ENCODE results near the gene CSRP1.
"Not testable (repeated sequence)": the region's sequence is repeated elsewhere in the genome, so short reads cannot be mapped to it uniquely, and the experiment has no call there.

Gene CSRP1

DNA sequence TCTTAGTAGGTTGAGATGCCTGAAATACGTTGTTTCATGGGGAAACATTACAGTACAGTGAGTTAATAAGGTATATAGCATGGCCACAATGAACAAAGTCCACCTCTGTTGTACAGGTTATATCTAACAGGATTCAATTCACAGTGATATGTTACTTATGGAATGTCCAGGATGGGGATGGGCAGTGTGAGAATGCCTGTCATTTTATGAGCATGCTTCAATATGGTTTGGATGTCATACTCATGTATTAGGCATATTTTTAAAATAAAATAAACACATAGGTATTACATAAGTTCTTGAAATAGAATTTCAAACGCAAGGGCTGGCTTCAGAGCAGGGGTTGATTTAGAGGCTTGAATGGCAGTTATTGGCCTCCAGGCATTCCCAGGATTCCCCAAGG lies 31.8 kb downstream of the CSRP1 start:
- no peak overlapping the region for H3K4me3 ChIP-seq (ENCODE audit: low read length)
- H3K79me2 ChIP-seq (ENCODE audit: control insufficient read depth, low read length): no peaks in the 10 kb centered on the region
- H3K4me2 ChIP-seq (ENCODE audit: low read length): no peak overlapping the region
- H3K36me3 ChIP-seq (ENCODE audit: control insufficient read depth, low read length): no peaks in the 10 kb centered on the region
- H3K27ac ChIP-seq (ENCODE audit: low read depth, low read length): no peak overlapping the region
- H4K20me1 ChIP-seq (ENCODE audit: control insufficient read depth, insufficient read depth, low read depth, low read length): no peaks in the 10 kb centered on the region
- H3K9me2 ChIP-seq (replicated peaks; ENCODE audit: control insufficient read depth, low read length): no peaks in the 10 kb centered on the region
- H3K27me3 ChIP-seq (ENCODE audit: control insufficient read depth, low read length): peaks cover 25% of the 10 kb centered on the region
- no peak for TF ChIP-seq CTCF (IDR thresholded peaks at IDR 0.05; ENCODE audit: low read depth, low read length, poor library complexity, severe bottlenecking)
- TF ChIP-seq EZH2phosphoT487 (IDR thresholded peaks at IDR 0.05; ENCODE audit: borderline replicate concordance, low read length): no peak
- H3K9me3 ChIP-seq (ENCODE audit: control insufficient read depth, insufficient read depth, low read length): no peaks in the 10 kb centered on the region
- peaks cover 8% of the 10 kb centered on the region for H3K4me1 ChIP-seq (ENCODE audit: control insufficient read depth, low read length)
- H3F3A ChIP-seq (ENCODE audit: control insufficient read depth, insufficient read depth): peaks cover 6% of the 10 kb centered on the region

- Histone ChIP-seq H3K9me3 (ENCODE audit: control insufficient read depth, insufficient read depth, low read length) (no peaks in the 10 kb centered on the region), H4K20me1 (ENCODE audit: control insufficient read depth, insufficient read depth, low read depth, low read length) (no peaks in the 10 kb centered on the region), H3K27me3 (ENCODE audit: control insufficient read depth, low read length) (peaks cover 43% of the 10 kb centered on the region), H3K4me2 (ENCODE audit: low read length) (no peak overlapping the region), H3K4me3 (ENCODE audit: low read length) (no peak overlapping the region), H3K36me3 (ENCODE audit: control insufficient read depth, low read length) (no peaks in the 10 kb centered on the region), H3K79me2 (ENCODE audit: control insufficient read depth, low read length) (no peaks in the 10 kb centered on the region), H3K27ac (ENCODE audit: low read depth, low read length) (no peak overlapping the region), H3K4me1 (ENCODE audit: control insufficient read depth, low read length) (no peaks in the 10 kb centered on the region), H3K9me2 (replicated peaks; ENCODE audit: control insufficient read depth, low read length) (no peaks in the 10 kb centered on the region), H3F3A (ENCODE audit: control insufficient read depth, insufficient read depth) (no peaks in the 10 kb centered on the region)
- TF ChIP-seq EZH2phosphoT487 (IDR thresholded peaks at IDR 0.05; ENCODE audit: borderline replicate concordance, low read length): no peak
- TF ChIP-seq CTCF (IDR thresholded peaks at IDR 0.05; ENCODE audit: low read depth, low read length, poor library complexity, severe bottlenecking): no peak
Measured at GRCh38 chr1:201473296-201473695, 33.6 kb downstream of the CSRP1 start.

- not testable (repeated sequence) for H3K9me3 ChIP-seq (ENCODE audit: control insufficient read depth, insufficient read depth, low read length); H4K20me1 ChIP-seq (ENCODE audit: control insufficient read depth, insufficient read depth, low read depth, low read length); H3K4me1 ChIP-seq (ENCODE audit: control insufficient read depth, low read length); H3K4me2 ChIP-seq (ENCODE audit: low read length); H3K4me3 ChIP-seq (ENCODE audit: low read length); H3K79me2 ChIP-seq (ENCODE audit: control insufficient read depth, low read length); H3F3A ChIP-seq (ENCODE audit: control insufficient read depth, insufficient read depth); H3K27ac ChIP-seq (ENCODE audit: low read depth, low read length); H3K9me2 ChIP-seq (replicated peaks; ENCODE audit: control insufficient read depth, low read length); H3K36me3 ChIP-seq (ENCODE audit: control insufficient read depth, low read length)
- peaks cover 50% of the 10 kb centered on the region for H3K27me3 ChIP-seq (ENCODE audit: control insufficient read depth, low read length)
Measured at GRCh38 chr1:201472321-201472720, 34.6 kb downstream of the CSRP1 start.

DNA sequence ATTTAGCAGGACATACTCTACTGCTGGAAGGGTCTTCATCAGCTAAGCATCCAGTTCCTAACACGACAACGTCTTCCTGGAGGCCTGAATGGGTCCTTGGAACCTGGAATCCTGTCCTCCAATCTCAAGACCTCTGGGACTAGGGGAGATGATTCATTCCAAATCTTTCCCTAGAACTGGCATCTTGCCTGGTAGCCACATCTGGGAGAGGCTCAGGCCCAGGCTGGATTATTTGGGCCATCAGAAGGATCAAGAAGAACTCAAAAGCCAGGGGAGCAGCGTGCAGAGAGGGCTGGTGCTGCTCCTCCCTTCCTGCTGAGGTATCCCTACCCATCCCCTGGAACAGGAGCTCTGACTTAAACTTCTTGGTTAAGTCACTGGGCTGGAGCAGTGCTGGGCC lies 35.2 kb downstream of the CSRP1 start:
- TF ChIP-seq EZH2phosphoT487 (IDR thresholded peaks at IDR 0.05; ENCODE audit: borderline replicate concordance, low read length): no peak
- TF ChIP-seq CTCF (IDR thresholded peaks at IDR 0.05; ENCODE audit: low read depth, low read length, poor library complexity, severe bottlenecking): no peak
- Histone ChIP-seq H3K4me1 (ENCODE audit: control insufficient read depth, low read length) (no peaks in the 10 kb centered on the region), H3K79me2 (ENCODE audit: control insufficient read depth, low read length) (no peaks in the 10 kb centered on the region), H3K27ac (ENCODE audit: low read depth, low read length) (no peak overlapping the region), H4K20me1 (ENCODE audit: control insufficient read depth, insufficient read depth, low read depth, low read length) (no peaks in the 10 kb centered on the region), H3K27me3 (ENCODE audit: control insufficient read depth, low read length) (peaks cover 50% of the 10 kb centered on the region), H3K9me2 (replicated peaks; ENCODE audit: control insufficient read depth, low read length) (no peaks in the 10 kb centered on the region), H3K9me3 (ENCODE audit: control insufficient read depth, insufficient read depth, low read length) (no peaks in the 10 kb centered on the region), H3F3A (ENCODE audit: control insufficient read depth, insufficient read depth) (no peaks in the 10 kb centered on the region), H3K4me2 (ENCODE audit: low read length) (no peak overlapping the region), H3K36me3 (ENCODE audit: control insufficient read depth, low read length) (no peaks in the 10 kb centered on the region), H3K4me3 (ENCODE audit: low read length) (no peak overlapping the region)
